Hematopoietic multipotent progenitor cell treated with erythropoietin and hydrocortisone succinate and interleukin-3 and kit ligand, for 6 days (in vitro differentiated cells): ENCODE results near the gene PROSER2.

Experiments
- DNase-seq: peaks from one replicate; pipeline ENCODE4 v3.0.0-alpha.2; 2015

Gene PROSER2

DNA sequence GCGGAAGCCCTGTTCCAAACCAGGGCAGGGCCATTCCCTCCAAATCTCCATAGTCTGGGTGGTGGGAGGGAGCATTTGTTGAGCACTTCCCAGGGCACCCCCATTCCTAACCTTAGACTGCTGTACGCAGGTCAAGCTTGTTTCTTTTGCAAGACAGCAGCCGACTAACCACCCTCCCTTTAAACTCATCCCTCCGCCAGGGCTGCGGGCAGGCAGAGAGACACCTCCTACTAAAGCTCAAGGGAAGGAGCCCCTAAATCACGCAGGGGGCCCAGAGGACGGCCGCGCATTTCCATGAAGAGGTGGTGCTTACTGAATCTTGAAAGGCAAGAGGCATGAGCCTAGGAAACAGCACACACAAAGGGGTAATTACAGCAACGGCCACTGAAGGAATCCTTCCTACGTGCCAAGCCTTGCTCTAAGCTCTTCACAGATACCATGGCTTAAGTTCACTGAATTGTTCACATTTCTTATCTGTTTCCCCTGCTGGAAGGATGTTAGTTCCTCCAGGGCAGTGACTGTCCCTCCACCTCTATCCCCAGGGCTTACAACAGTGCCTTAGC, 90.0 kb downstream of the PROSER2 start:
- DNase-seq = peak; percentile 41

DNA sequence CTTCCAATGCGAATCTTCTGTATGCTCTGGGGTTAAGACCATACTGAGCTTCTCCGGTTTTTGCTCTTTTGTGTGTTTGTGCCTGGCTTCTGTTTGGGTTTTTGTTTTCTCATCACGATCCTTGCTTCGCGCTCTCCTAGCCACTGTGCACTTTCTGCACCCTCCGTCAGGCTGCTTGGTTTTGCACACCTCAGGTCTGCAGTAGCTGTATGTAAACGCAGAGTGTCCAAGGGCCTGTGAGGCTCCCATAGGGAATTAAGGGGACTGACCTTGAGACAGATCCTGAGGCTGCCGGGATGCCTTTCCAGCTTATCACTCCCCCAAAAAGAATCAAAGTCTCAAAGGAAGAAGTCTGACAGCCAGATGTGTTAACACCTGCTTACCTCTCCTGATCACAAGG, 95.2 kb downstream of the PROSER2 start:
- no peak for DNase-seq

DNA sequence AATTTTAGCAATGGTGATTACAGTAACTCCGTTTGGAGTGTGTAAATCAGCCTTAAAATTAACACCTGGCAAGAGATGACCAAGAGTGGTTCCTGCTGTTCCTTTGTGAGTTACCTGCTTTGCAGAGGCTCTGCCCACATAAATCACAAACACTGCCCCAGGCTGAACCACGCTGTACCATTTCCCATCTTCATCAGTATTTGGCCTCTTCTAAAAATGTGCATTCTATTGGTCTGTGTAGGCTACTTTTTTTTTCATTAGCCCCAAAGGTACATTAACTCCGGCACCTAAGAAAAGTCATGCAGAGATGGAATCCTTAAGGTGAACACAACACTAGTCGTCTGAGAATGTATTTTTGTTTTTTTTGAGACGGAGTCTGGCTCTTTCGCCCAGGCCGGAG, 96.1 kb downstream of the PROSER2 start:
- DNase-seq = no peak
